Measurements from ENCODE around the gene RTKN. TPM values are rescaled to one million over a fixed set of nuclear protein-coding genes. Genes with fewer than 3 reads are reported as not detected.

RTKN gene, protein sequence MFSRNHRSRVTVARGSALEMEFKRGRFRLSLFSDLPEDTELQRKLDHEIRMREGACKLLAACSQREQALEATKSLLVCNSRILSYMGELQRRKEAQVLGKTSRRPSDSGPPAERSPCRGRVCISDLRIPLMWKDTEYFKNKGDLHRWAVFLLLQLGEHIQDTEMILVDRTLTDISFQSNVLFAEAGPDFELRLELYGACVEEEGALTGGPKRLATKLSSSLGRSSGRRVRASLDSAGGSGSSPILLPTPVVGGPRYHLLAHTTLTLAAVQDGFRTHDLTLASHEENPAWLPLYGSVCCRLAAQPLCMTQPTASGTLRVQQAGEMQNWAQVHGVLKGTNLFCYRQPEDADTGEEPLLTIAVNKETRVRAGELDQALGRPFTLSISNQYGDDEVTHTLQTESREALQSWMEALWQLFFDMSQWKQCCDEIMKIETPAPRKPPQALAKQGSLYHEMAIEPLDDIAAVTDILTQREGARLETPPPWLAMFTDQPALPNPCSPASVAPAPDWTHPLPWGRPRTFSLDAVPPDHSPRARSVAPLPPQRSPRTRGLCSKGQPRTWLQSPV
- total RNA-seq, result 14.6 and 17.6 TPM in 2 replicates

GRCh38 chr2:74441690-74442482 is at the start of gene RTKN:
Gene RTKN, minus strand, starts transcription at chr2:74441937. Its CDS starts 121 bp downstream, at chr2:74441816.

DNA sequence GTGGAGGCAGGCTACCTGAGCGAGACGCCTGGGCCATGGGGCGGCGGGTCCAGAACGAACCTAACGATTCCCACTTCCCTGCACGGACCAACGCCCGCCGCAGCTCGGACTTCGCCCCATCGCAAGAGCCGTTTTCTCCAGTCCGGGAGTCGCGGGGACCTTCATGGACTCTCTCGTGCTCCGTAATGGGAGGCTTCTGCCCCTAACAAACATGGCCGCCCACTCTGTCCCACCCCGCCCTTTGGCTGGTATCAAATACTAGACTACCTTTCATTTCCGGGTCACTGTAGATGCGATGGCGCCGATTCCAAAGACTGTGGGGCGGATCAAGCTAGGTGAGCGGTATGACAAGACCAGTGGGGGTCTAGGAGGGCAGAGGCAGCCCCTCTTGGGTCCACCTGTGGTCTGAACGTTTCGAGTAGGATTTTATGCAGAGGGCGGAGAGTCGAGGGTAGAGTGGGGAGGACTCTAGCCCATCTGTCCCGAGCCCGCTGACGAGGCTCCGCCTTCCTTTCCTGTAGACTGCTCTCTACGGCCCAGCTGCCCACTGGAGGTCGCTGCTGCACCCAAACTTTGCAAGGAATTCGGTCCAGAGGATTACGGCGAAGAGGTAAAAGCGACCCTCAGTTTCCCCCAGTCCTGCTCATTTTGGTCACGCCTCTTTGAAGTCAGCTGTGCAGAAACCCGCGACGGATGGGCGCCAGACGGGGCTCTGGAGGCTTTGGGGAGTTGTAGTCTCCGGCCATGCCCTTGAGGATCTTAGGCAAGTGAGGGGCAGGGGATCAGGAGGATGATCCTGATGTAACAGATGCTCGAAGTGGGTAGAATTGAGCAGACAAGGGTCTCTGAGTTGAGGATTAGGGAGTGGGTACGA is 41.3 kb upstream of the RTKN start, which contains the start of the genes CCDC142 and TTC31:
Gene CCDC142 (minus strand): TSS at position 198 of the 874 bp plus-strand sequence. CDS start 161 bp downstream, at position 37.
Gene TTC31 (plus strand): TSS at position 281 of the 874 bp plus-strand sequence. CDS start 15 bp downstream, at position 296.

GRCh38 chr2:74472086-74472944 is 30.6 kb upstream of the RTKN start, which contains the start of gene MRPL53:
Gene MRPL53, minus strand, starts transcription at chr2:74472680. Its CDS starts 20 bp downstream, at chr2:74472660.

DNA sequence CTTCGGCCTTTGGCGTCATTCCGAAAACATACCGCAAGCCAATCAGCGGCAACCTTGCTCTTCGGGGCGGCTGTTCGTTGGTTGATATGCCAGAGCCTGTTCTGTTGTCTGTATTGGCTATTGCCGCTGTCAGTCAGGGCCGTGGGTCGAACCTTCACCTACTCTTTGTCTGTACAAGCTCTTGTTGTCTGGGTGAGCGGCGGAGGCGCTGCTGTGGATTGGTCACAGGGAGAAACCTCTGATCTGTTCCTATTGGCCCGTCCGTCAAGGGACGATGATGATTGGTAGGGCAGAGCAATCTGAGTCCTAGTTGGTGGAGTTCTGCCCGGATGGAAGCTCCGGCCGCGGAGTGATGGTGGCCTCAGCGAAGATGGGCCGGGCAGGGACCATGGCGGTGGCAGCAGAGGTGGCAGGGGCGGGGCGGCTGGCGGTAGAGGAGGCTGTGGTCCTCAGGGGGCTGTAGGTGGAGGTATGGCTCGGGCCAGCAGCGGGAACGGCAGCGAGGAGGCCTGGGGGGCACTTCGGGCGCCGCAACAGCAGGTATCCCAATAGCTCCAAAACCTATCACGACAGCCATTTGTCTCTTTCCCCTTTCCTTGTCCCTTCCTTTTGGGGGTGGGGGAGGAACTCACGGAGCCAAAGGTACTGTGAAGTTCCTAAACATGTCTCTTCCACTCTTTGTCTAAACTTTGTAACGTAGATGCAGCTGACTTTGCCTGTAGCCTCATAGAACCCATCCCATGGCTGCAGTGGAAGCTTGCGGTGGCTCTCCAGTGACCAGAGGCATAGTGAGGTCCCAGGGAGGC is 16.6 kb upstream of the RTKN start, which contains the start of gene WBP1:
Gene WBP1 (plus strand): TSS at position 307 of the 806 bp plus-strand sequence. CDS start 165 bp downstream, at position 472.

DNA sequence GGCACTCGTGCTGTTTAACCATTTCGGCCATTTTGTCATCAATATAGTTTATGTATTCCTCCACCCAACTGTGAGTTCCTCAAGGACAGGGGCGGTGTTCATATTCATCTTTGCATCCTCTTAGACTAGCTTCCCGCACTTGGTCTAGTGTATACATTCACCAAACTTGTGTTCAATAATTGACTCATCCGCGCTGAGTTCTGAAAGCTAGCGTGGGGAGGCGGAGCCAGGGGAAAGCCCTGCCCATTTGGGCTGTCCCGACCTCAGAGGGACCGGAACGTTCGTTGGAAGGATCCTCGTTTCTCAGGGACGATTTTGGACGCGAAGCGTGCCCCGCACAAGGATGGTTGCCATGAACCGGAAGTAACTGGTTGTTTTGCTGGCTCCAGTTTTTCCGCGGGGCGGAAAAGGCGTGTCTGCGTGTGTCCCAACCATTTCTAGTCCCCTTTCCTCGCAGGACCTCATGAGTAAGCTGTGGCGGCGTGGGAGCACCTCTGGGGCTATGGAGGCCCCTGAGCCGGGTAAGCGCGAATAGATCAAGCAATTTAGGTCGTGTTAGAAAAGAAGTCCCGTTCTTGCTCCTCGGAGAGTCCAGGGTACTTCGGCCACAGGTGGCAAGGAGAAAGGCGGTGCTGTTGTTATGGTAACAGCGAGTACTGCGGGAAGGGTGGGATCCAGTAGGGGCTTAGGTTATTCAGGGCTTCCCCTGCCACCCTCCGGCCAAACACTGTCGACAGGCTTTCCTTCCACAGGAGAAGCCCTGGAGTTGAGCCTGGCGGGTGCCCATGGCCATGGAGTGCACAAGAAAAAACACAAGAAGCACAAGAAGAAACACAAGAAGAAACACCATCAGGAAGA is 13.1 kb upstream of the RTKN start, which contains the start of gene INO80B:
Gene INO80B (plus strand): TSS at position 434 of the 858 bp plus-strand sequence. CDS start 30 bp downstream, at position 464.

DNA sequence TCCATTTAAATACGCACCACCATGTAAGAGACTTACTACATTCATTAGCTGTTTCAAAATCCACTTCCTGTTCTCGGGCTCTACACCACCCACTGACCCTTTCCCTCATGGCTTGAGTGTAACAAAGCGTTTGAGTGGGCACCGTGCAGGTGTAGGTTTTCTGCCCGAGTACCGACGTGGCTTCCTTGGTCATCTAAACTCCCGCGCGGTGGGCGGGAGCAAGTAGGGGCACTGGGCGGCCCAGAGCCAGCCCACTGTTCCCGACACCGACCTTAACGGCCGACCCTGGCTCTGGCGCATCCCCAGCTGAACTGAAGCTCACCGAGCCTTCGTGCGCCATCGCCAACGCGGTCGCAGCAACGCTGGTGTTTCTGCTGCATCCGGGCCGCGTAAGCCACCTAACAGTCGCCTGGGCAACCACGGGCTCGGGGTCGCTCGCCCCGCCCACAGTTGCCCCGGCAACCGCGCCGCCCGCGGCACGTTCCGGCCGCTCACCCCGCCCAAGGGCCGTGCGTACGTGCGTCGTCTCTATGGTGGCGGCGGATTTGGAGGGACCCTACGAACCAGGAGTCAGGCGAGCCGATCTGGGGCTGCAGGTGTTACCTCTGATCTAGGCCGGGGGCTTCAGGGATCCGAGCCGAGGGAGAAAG is 20.4 kb downstream of the RTKN start, which contains the start of the genes C2orf81 and WDR54:
Gene C2orf81 (minus strand): TSS at position 399 of the 650 bp plus-strand sequence. CDS start 59 bp downstream, at position 340.
Gene WDR54 (plus strand): TSS at position 510 of the 650 bp plus-strand sequence. CDS start 424 bp downstream, outside the sequence.

DNA sequence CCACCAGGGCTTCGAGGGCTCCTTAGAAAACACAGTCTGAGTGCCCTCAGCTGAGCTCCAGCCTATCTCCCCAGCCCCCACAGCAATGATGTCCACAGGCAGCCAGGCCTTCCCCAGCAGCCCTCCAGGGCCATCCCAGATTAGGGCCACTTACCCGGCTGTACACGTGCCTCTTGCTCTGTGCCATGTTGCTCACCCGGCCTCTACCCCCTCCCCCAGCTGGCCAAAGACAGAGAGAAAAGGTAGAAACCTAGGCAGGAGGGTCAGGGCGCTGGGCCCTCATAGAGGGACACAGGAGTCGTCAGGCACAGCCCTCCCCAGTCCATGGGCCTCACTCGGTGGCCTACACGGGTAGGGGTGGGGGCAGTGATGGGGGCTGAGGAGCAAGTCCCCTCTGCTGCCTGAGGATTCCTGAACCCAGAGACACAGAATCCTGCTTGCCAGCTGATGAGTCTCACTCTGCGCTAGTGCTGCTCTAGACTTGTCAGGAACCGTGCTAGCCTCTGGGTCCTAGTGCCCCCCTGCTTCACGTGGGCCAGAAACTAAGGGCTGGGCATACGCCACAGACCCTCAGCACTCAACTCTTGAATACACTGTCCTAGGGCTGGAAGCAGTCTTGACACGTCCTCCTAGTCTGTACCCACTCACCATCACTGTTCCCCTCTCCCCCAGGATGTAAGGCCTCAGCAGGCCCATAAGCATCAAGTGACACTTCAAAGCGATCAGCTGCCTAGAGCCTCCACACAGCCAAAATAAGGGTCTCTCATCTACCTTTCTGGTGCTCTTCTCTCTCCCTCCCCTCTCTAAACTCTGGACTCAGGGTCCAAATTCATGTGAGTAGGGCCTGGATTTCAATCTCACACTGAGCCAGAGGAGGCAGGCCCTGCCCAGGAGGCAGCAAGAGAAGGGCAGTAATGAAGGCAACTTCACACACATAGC is 61.6 kb downstream of the RTKN start, which contains the start of gene DCTN1:
Gene DCTN1 (minus strand): TSS at position 461 of the 939 bp plus-strand sequence. CDS start 274 bp downstream, at position 187.

Other genes starting within 250 kb of the RTKN start
- 195 and 222 TPM in 2 replicates for gene MTHFD2, start 243.3 kb downstream of the RTKN start, total RNA-seq
- 0.83 TPM in 1 of 2 replicates, not detected in the other for gene SLC4A5, start 98.5 kb downstream of the RTKN start, total RNA-seq
- 153 and 193 TPM in 2 replicates for gene DCTN1, start 61.6 kb downstream of the RTKN start, total RNA-seq
- gene C2orf81, start 20.3 kb downstream of the RTKN start, total RNA-seq, result 0.30 and 0.78 TPM in 2 replicates
- gene WDR54, start 20.2 kb downstream of the RTKN start, total RNA-seq, result 31.8 and 48.3 TPM in 2 replicates
- gene INO80B, start 13.2 kb upstream of the RTKN start, total RNA-seq, result 10.4 and 20.2 TPM in 2 replicates
- gene WBP1, start 16.5 kb upstream of the RTKN start, total RNA-seq, result 34.3 and 62.7 TPM in 2 replicates
- gene MOGS, start 23.4 kb upstream of the RTKN start, total RNA-seq, result 96.2 and 110 TPM in 2 replicates
- gene MRPL53, start 30.7 kb upstream of the RTKN start, total RNA-seq, result 16.4 and 25.2 TPM in 2 replicates
- 23.2 and 25.2 TPM in 2 replicates for gene CCDC142, start 41.1 kb upstream of the RTKN start, total RNA-seq
- 12.8 and 13.9 TPM in 2 replicates for gene TTC31, start 41.1 kb upstream of the RTKN start, total RNA-seq
- 1.3 and 1.8 TPM in 2 replicates for gene LBX2, start 57.7 kb upstream of the RTKN start, total RNA-seq
- gene PCGF1, start 65.8 kb upstream of the RTKN start, total RNA-seq, result 18.2 and 28.2 TPM in 2 replicates
- gene TLX2, start 72.5 kb upstream of the RTKN start, total RNA-seq, result not detected in 2 replicates
- 0.32 TPM in 1 of 2 replicates, not detected in the other for gene DQX1, start 84.3 kb upstream of the RTKN start, total RNA-seq
- 53.9 and 72.8 TPM in 2 replicates for gene AUP1, start 87.8 kb upstream of the RTKN start, total RNA-seq
- 29.3 and 36.5 TPM in 2 replicates for gene HTRA2, start 88.0 kb upstream of the RTKN start, total RNA-seq
- 87.4 and 203 TPM in 2 replicates for gene LOXL3, start 112.0 kb upstream of the RTKN start, total RNA-seq
- gene DOK1, start 112.8 kb upstream of the RTKN start, total RNA-seq, result 28.6 and 32.1 TPM in 2 replicates
- gene M1AP, start 206.4 kb upstream of the RTKN start, total RNA-seq, result under 0.01 and 0.05 TPM in 2 replicates
- gene SEMA4F, start 212.3 kb upstream of the RTKN start, total RNA-seq, result 6.8 and 13.7 TPM in 2 replicates

All from smooth muscle cell of the umbilical artery (primary cell).